Astrocyte (in vitro differentiated cells and primary cell): ENCODE data around the gene RNF121.

ENCODE experiments used
- CTCF ChIP-seq: IDR thresholded peaks from 2 replicates; pipeline ENCODE4 v1.5.1; 2011; ENCODE audit warnings: low read depth, mild to moderate bottlenecking, inconsistent platforms, low read length, moderate library complexity; ENCODE audit not compliant: insufficient read depth
- EZH2 ChIP-seq: IDR thresholded peaks from 2 replicates; pipeline ENCODE4 v1.6.1; 2012; ENCODE audit warnings: mild to moderate bottlenecking, low read length, inconsistent platforms; ENCODE audit not compliant: insufficient read depth

GRCh38 chr11:71964641-71965040 lies 35.8 kb downstream of the RNF121 start:
- TF ChIP-seq CTCF, result no peak
- TF ChIP-seq EZH2, result no peak
